ENCODE data around the gene GP1BB. TPM values are rescaled to one million over a fixed set of nuclear protein-coding genes. Genes with fewer than 3 reads are reported as not detected.
"Not testable (repeated sequence)": the region's sequence is repeated elsewhere in the genome, so short reads cannot be mapped to it uniquely, and the experiment has no call there.

GP1BB gene
- total RNA-seq, 1 donor from 2014 or later = 0.79 TPM

DNA sequence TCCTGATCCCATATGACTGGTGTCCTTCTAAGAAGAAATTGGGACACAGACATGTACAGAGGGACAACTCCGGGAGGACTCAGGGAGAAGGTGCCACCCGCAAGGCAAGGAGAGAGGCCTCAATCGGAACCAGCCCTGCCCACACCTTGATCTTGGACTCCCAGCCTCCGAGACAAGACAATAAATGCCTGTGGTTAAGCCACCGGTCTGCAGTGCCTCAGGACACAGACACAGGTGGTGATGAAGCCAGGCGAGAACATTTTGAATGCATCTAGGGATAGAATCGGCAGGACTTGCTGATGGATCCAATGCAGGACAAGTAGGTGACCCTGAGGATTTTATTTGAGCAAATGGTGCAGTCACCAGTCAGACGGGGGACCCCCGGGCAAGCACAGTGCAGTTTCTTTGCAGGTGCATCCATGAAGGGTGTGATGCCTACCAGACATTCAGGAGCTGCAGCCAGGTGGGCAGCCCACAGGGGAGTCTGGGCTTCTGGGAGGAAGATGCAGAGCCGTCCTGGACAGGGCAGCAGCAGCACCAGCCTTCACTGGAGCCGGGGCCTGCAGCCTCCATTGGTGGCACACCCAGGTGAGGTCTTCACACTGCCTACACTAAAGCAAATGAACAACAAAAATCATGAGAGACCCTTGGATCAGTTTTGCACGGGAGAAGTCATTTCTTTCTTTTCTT is 29.2 kb upstream of the GP1BB start:
- DNase-seq (ENCODE audit: low read depth, low spot score) = no peak

DNA sequence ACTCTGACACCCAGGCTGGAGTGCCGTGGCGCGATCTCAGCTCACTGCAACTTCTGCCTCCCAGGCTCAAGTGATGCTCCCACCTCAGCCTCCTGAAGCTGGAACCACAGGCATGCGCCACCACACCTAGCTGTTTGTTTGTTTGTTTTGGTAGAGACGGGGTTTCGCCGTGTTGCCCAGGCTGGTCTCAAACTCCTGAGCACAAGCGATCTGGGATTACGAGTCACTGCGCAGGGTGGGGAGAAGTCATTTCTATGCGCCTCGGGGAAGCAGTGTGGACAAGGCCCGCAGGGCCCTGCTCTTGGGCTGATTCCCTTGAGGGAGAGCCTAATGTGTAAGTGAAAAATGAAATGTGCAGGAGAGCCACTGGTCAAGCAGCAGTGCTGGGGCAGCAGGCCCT is 28.6 kb upstream of the GP1BB start:
- DNase-seq (ENCODE audit: low read depth, low spot score) = no peak

DNA sequence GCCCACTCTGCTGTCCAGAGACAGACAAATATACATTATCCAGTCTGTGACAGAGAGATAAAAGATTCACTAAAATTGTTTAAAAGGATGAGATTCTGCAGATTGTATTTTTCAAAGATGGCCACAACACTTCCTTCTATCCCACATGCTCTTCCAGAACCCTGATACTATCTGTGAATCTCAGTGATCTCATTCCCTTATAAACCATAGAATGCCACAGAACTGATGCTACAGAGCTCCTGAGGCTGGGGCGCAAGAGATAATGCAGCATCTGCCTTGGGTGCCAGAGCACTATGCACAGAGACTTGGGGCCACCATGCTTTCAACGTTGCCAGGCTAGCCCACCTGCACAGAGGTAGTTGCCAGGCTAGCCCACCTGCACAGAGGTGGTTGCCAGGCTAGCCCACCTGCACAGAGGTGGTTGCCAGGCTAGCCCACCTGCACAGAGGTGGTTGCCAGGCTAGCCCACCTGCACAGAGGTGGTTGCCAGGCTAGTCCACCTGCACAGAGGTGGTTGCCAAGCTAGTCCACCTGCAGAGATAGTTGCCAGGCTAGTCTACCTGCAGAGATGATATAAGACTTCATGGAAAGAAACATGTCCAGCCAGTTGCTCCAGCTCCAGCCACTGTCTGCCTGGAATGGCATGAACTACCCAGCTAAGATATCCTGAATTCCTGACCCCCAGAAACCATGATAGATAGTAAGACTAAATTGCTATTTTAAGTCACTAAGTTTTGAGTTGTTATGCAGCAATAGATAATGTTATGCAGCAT is 26.6 kb upstream of the GP1BB start:
- DNase-seq (ENCODE audit: low read depth, low spot score) = no peak

DNA sequence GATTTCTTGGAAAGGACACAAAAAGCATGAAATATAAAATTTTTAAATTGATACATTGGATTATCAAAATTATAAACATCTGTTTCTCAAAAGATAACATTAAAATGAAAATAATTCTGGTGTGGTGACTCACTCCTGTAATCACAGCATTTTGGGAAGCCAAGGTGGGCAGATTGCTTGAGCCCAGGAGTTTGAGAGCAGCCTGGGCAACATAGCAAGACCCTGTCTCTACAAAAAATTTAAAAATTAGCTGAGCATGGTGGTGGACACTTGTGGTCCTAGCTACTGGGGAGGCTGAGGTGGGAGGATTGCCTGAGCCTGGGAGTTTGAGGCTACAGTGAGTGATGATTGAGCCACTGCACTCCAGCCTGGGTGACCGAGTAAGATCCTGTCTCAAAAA is 25.5 kb upstream of the GP1BB start:
- DNase-seq (ENCODE audit: low read depth, low spot score) = not testable (repeated sequence)

GRCh38 chr22:19700790-19701419 is 22.4 kb upstream of the GP1BB start:
- no peak for DNase-seq (ENCODE audit: low read depth, low spot score)

DNA sequence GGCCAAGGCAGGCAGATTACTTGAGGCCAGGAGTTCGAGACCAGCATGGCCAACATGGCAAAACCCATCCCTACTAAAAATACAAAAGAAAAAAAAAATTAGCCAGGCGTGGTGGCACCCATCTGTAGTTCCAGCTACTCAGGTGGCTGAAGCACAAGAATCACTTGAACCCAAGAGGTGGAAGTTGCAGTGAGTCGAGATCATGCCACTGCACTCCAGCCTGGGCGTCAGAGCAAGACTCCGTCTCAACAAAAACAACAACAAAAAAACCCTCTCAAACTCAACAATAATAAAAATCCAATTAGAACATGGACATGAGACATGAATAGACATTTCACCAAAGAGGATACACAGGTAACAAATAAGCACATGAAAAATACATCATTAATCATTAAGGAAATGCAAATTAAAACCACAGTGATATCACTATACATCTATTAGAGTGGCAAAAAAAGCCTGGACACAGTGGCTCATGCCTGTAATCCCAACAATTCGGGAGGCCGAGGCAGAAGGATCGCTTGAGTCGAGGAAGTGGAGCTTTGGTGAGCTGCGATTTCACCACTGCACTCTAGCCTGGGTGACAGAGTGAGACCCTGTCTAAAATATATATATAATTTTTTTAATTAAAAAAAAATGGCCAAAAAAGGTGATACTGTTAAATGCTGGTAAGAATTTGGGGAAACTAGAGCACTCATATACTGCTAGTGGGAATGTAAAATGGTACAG is 21.8 kb upstream of the GP1BB start:
- no peak for DNase-seq (ENCODE audit: low read depth, low spot score)

GRCh38 chr22:19703869-19704268 is 19.5 kb upstream of the GP1BB start:
- DNase-seq (ENCODE audit: low read depth, low spot score) = no peak

- no peak for DNase-seq (ENCODE audit: low read depth, low spot score)
Observed at GRCh38 chr22:19704355-19705015, 18.9 kb upstream of the GP1BB start.

DNA sequence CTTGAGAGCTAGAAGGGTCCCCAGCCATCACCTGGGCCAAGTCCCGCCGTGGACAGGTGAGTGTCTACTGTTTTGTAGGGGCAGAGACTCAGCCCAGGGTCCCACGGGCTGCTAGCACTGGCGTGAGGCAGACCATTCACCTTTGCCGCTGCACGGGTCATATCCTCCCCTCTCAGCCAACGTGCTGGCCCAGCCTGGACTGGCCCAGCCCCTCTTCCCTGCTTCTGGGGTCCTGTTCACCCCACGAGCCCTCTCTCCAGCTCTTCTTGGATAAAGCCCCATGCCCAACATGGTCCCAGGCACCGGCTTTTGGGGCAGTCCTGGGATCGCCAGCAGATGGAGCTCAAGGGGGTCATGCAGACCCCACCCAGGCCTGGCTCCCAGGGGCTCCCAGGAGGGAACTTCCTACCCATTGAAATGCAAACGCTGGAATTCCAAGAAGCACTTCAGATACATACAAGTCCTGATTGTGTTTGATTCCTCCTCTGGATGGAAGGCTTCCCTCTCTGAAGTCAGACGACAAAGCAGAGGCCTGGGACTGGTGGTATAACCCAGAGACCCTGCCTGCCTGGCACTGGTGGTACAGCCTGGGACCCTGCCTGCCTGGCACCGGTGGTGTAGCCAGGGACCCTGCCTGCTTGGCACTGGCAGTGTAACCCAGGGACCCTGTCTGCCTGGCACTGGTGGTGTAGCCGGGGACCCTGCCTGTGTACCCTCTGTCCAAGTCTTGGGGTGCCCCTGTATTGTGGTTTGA is 18.0 kb upstream of the GP1BB start:
- no peak for DNase-seq (ENCODE audit: low read depth, low spot score)

DNA sequence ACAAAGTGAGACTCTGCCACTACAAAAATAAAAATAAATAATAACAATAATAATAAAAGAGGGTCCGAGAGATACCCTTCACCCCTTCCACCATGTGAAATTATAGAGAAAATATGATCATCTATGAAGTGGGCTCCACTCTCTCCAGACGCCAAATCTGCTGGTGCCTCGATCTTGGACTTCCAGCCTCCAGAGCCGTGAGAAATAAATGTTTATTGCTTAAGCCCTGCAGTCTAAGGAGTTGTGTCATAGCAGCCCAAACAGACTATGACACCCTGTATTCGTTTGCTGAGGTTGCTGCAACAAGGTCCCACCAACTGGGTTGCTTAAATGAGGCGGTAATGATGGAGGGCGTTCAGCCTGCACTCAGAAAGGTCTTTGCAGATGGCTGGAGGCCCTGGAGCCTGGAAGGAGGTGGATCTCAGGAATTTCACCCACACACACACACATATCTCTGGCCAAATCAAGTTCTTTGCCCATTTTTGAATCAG is 16.6 kb upstream of the GP1BB start:
- DNase-seq (ENCODE audit: low read depth, low spot score) = no peak

DNA sequence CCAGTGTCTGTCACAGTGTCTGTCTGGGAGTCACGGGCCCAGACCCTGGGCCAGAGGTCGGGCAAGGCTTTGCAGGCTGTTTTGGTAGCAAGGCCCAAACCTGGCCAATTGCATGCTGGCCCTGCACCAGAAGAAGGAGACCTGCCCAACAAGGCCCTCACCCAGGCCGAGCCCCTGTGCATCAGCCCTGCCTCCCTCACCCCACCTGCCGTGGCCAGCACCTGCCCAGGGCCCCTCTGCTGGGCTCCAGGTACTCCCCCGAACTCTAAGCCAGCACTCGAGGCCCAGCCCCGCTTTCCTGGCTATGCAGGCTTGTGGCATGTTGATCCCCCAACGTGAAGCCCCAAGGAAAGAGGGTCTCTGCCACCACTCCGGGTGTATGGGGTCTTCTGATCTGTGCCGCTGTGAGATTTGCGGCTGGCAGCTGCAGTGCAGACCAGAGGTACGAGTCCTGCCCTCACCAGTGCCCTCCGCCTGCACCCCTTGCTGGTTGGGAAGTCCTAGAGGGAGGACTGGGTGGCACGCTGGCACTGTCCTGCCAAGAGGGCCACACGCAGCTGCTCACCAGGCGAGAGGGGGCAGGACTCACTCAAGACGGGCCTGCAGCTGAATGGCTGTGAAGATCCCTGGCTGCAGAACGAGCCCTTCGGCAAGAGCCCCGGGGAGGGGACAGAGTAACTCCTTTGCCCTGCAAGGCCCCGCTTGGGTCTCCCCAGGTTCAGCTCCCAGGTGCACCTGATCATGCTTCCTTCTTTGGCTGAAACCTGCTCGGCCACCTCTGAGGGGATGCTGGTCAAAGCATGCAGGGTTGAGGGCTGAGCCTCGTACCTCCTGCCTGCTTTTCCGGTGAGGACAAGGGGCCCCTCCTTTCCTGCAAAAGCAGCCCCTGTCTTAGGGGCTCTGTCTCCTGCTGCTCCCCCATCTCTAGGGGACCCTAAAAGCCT is 15.7 kb upstream of the GP1BB start:
- no peak for DNase-seq (ENCODE audit: low read depth, low spot score)

DNA sequence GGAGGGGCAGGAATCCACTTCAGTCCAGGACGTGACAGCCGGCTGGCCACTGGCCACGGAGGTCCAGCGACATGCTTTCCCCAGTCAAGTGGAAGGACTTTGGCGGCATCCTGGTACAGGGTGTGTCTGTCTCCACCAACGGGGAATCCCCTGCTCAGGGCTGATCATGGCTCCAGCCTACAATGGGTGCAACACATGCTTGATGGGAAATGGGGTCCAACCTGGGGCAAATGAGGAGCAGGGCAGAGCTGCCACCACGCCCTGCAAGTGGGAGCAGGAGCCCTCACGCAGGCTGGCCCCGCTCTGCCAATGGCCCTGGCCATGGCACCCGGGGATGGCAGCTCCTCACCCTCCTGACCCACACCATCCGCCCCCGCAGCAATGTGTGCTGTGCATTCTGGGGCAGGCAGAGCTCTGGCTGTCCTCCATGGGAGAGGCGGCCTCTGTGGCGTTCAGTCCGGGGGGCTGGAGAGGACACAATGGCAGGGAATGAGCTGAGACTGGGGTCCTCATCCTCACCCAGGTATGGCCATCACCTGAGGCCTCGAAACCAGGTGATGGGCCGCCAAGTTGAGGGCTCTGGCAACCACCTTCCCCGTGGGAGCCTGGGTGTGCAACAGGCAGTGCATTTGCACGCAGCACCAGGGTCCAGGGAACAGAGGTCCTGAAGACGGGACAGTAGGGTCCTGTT is 14.9 kb upstream of the GP1BB start:
- no peak for DNase-seq (ENCODE audit: low read depth, low spot score)

GRCh38 chr22:19709063-19709769 is 14.1 kb upstream of the GP1BB start:
- no peak for DNase-seq (ENCODE audit: low read depth, low spot score)

GRCh38 chr22:19710020-19710768 is 13.1 kb upstream of the GP1BB start:
- no peak for DNase-seq (ENCODE audit: low read depth, low spot score)

GRCh38 chr22:19710769-19711106 is 12.6 kb upstream of the GP1BB start:
- no peak for DNase-seq (ENCODE audit: low read depth, low spot score)

DNA sequence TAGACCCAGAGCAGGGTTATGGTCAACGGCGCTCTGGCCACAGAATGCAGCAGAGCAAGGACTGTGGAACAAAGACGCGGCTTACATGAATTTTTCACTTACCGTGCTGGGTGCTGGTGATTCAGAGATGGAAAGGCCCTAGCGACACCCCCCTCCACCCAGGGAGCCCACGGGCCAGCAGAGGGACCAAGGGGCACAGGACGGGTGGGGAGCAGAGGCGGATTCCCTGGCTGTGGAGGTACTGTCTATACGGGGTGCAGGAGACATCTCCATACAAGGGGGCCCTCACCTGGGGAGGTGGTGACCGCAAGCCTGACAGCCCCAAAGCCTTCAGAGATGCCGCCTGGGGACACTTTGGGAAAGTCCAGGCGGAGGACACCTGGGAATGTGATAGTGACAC is 10.1 kb upstream of the GP1BB start:
- DNase-seq (ENCODE audit: low read depth, low spot score) = no peak

GRCh38 chr22:19713650-19714311 is 9.6 kb upstream of the GP1BB start:
- no peak for DNase-seq (ENCODE audit: low read depth, low spot score)

Measured in pulmonary artery endothelial cell (primary cell).